HepG2 (cell line): ENCODE data around the gene RARS2. TPM values are rescaled to one million over a fixed set of nuclear protein-coding genes. Genes with fewer than 3 reads are reported as not detected.

Source experiments
- AGO1 ChIP-seq: fragments of 200-400 bp; formaldehyde crosslinking; IDR thresholded peaks from 2 replicates; pipeline ENCODE4 v1.6.1; 2017; ENCODE audit warnings: mild to moderate bottlenecking, low read depth, low read length, moderate library complexity; ENCODE audit not compliant: poor library complexity, severe bottlenecking
- ATF5 ChIP-seq: sonication (generic); formaldehyde crosslinking; IDR thresholded peaks from 2 replicates; pipeline ENCODE4 v1.4.0; 2020; ENCODE audit warnings: mild to moderate bottlenecking, low read depth, missing genetic modification reagents
- E2F2 ChIP-seq: sonication (generic); formaldehyde crosslinking; IDR thresholded peaks from 2 replicates; pipeline ENCODE4 v1.4.0; 2020; ENCODE audit warnings: missing genetic modification reagents, borderline replicate concordance
- EHMT2 ChIP-seq: fragments of 200-600 bp; sonication (generic); IDR thresholded peaks from 2 replicates; pipeline ENCODE4 v1.7.0; 2017; ENCODE audit warnings: antibody characterized with exemption, low read depth, low read length, borderline replicate concordance
- EP300 ChIP-seq, 3 experiments: sonication (generic) in 1 of 3; formaldehyde crosslinking in 1 of 3; IDR thresholded peaks; 2 replicates each; pipeline versions ENCODE4 v1.5.1 to v1.6.1; 2011 to 2020; ENCODE audit warnings: low read depth in 2 of 3, low read length in 2 of 3, borderline replicate concordance in 1 of 3, improper control_type of control experiment in 1 of 3, mild to moderate bottlenecking in 1 of 3, missing genetic modification reagents in 1 of 3, moderate library complexity in 1 of 3
- MBNL3 ChIP-seq: fragments of 250-450 bp; sonication (Bioruptor Pico); conservative IDR thresholded peaks from 2 replicates; pipeline ENCODE4 v1.8.0; 2022; ENCODE audit warnings: mild to moderate bottlenecking, inconsistent platforms
- MLLT10 ChIP-seq: sonication (generic); formaldehyde crosslinking; IDR thresholded peaks from 2 replicates; pipeline ENCODE4 v1.4.0; 2020; ENCODE audit warnings: missing genetic modification reagents
- SP1 ChIP-seq, 2 experiments: fragments of 450-650 bp in 1 of 2; sonication (generic) in 1 of 2; formaldehyde crosslinking in 1 of 2; IDR thresholded peaks; 2 replicates each; pipeline versions ENCODE4 v1.4.0 to v1.6.1; 2016 to 2020; ENCODE audit warnings: missing genetic modification reagents in 1 of 2
- TEF ChIP-seq: sonication (generic); formaldehyde crosslinking; IDR thresholded peaks from 2 replicates; pipeline ENCODE4 v1.5.0; 2020; ENCODE audit warnings: missing genetic modification reagents
- THAP9 ChIP-seq: sonication (generic); formaldehyde crosslinking; IDR thresholded peaks from 2 replicates; pipeline ENCODE4; 2020; ENCODE audit warnings: missing genetic modification reagents, mild to moderate bottlenecking, borderline replicate concordance
- ZNF503 ChIP-seq: sonication (generic); formaldehyde crosslinking; IDR thresholded peaks from 2 replicates; pipeline ENCODE4 v1.4.0; 2020; ENCODE audit warnings: missing genetic modification reagents
- ZNF562 ChIP-seq: sonication (generic); formaldehyde crosslinking; IDR thresholded peaks from 2 replicates; pipeline ENCODE4 v1.8.0; 2022; ENCODE audit warnings: missing genetic modification reagents, borderline replicate concordance
- ZNF687 ChIP-seq: sonication (generic); formaldehyde crosslinking; IDR thresholded peaks from 2 replicates; pipeline ENCODE4 v1.5.1; 2020; ENCODE audit warnings: mild to moderate bottlenecking, missing genetic modification reagents, moderate library complexity
- ZNF790 ChIP-seq: sonication (generic); formaldehyde crosslinking; IDR thresholded peaks from 2 replicates; pipeline ENCODE4 v1.8.0; 2022; ENCODE audit warnings: missing genetic modification reagents, mild to moderate bottlenecking, borderline replicate concordance
- polyA plus RNA-seq, 8 experiments: library from polyadenylated mRNA; depleted of rRNA in 3 of 8; stranded (reverse) in 7 of 8; unstranded in 1 of 8; fragments of >200 nt; fragmentation: Illumina TruSeq in 4 of 8; extraction: Trizol in 4 of 8; gene quantifications; 2 replicates each; pipeline versions ENCODE4 v1.2.1 to v1.2.3, GENCODE V29; 2011 to 2016; ENCODE audit warnings: low read depth in 4 of 8, missing spikeins in 1 of 8, mixed read lengths in 1 of 8; ENCODE audit not compliant: insufficient read depth in 1 of 8
- total RNA-seq, 5 experiments: library from RNA; depleted of rRNA; stranded (reverse); fragments of >200 nt; fragmentation: Illumina TruSeq; extraction: Trizol; gene quantifications; 2 replicates each; pipeline ENCODE4 v1.2.3, GENCODE V29; 2016; ENCODE audit warnings: low read depth in 1 of 5

The RARS2 gene
- total and polyA plus RNA-seq, 2 of the 13 experiments (the other 11 are each of a cell fraction or from before 2014, with no cell fraction given), result 23.4 to 80.1 TPM

- peak; percentile 96 for TF ChIP-seq ZNF687 (CRISPR knock-in tag)
- no peak for TF ChIP-seq ZNF562 (CRISPR knock-in tag)
- TF ChIP-seq ZNF790 (CRISPR knock-in tag), result no peak
- TF ChIP-seq TEF (CRISPR knock-in tag), result no peak
- TF ChIP-seq MBNL3 (CRISPR knock-in tag), result no peak
- TF ChIP-seq SP1 (IDR thresholded peaks at IDR 0.05), result no peak
- TF ChIP-seq SP1 (CRISPR knock-in tag; IDR thresholded peaks at IDR 0.05), result peak; percentile 78
- TF ChIP-seq EHMT2, result no peak
- TF ChIP-seq ATF5 (CRISPR knock-in tag), result peak; percentile 67; the same call in 1 of the 2 replicates
- TF ChIP-seq AGO1, result no peak
- peak; percentile 60; the same call in 1 of the 2 replicates for TF ChIP-seq E2F2
- TF ChIP-seq ZNF503 (CRISPR knock-in tag), result no peak; the same call in 1 of the 2 replicates
- TF ChIP-seq EP300 (IDR thresholded peaks at IDR 0.05; ENCODE audit: low read depth in 2 of 2, low read length in 2 of 2), result no peak
- TF ChIP-seq EP300 (CRISPR knock-in tag; IDR thresholded peaks at IDR 0.05; ENCODE audit: borderline replicate concordance), result peak; percentile 64; the same call in 1 of the 2 replicates
- no peak for TF ChIP-seq MLLT10 (CRISPR knock-in tag)
- peak; percentile 80; the same call in 1 of the 2 replicates for TF ChIP-seq THAP9 (CRISPR knock-in tag)
Observed at GRCh38 chr6:87589693-87590416, at the start of gene RARS2, which contains the start of gene ORC3 (continued).
